Measurements from ENCODE around the gene SMARCB1.

SMARCB1 gene

DNA sequence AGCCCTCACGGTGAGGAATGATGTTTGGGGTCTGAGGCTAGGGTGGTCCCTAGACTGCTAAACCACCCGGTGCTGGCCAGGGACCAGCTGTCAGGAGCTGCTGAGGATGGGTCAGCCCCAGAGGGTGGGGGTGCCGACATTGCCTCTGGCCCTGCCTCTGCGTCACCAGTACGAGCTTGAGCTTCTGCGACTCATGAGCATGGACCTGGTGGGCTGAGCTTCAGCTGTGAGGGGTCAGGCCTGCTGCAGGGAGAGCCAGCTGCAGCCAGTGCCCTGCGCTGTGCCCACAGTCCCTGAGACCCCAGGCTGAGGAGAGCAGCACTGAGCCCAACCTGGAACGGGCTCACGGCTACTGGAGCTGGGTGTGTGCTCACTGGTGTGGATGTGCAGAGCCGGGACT lies 45.0 kb downstream of the SMARCB1 start:
- DNase-seq (ENCODE audit: low read depth) = no peak

DNA sequence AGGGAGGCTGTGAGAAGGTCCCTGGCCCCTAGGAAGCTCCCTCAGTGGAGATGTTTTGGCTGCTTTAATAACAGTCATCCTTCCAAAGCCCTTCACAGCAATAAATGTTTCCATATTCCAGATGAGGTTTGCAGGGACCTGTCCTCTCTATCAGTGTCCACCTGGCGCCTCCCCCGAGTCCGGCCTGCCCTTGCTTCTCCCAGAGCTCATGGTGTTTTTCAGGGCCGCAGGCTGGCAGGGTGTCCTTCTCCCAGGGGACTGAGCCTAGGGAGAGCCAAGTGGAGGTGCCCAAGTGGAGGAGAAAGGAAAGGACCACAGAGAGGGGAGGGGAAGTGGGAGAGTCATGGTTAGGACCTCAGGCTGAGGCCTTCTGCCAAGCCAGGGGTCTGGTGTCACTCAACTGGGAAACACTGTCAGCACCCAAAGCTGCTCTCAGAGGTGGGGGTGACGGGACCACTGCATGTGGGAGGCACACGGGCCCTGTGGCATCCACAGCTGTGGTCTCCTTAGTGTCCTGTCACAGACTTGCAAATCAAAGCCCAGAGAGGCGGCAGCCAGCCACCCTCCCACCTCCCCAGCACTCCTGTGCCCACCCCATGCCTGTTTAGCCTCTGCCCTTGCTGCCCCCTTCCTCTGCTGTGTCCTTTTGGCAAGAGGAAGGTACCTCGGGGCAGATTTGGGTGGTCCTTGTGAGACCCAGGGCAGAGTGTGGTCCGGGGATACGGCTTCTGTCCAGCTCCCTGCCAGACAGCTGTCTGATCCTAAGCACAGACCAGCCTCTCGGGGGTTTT lies 45.7 kb downstream of the SMARCB1 start:
- no peak for DNase-seq (ENCODE audit: low read depth)

DNA sequence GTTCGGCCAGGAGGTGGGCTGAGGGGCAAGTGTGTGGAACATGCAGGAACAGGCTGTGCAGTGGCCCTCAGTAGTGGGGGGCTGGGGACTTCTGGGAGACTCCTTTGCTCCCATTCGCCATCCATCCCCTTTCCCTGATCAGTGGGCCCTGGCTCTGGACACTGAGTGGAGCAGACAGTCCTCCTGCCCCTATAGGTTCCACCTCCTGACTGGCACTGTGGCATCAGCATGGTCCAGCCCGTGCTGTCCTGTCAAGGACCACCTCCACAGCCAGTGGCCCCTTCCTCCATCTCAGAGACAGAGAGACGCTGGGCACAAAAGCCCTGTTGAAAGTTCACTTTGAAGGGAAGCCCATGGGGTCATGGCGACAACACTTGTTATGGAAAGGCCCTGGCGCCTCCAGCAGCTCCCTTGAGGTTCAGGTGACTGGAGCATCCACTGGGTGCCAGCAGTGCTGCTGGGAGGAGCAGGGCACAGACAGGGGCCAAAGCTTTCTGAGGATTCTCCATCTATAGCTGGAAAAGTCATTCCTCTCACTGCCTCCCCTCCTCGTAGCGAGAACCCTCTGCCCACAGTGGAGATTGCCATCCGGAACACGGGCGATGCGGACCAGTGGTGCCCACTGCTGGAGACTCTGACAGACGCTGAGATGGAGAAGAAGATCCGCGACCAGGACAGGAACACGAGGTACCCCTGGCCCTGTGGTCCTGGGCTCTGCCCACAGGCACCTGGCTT lies 46.4 kb downstream of the SMARCB1 start:
- DNase-seq (ENCODE audit: low read depth) = no peak

DNA sequence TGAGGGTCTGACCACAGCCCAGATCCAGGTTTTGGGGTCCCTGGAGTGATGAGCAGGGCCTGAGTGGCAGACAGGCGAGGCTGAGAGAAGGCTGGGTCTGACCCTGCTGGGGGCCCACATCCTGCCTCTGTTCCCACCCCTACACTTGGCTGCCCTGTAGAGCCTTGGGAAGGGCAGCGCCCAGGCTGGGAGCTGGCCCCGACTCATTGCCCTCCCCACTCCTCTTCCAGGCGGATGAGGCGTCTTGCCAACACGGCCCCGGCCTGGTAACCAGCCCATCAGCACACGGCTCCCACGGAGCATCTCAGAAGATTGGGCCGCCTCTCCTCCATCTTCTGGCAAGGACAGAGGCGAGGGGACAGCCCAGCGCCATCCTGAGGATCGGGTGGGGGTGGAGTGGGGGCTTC lies 47.1 kb downstream of the SMARCB1 start:
- DNase-seq (ENCODE audit: low read depth) = no peak

DNA sequence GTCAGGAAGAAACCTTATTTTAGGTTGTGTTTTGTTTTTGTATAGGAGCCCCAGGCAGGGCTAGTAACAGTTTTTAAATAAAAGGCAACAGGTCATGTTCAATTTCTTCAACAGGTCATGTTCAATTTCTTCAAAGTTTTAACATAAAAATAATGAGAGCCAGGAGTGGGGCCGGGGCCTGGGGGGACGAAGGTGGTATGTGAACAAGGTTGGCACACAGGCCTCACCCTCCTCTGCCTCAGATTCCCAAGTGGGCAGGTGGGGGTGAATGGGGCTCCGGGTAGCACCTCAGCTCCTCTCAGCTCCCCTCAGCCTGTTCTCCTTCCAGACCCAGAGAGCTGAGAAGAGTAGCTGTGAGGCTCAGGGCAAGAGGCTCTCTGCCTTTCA lies 47.6 kb downstream of the SMARCB1 start:
- no peak for DNase-seq (ENCODE audit: low read depth)

DNA sequence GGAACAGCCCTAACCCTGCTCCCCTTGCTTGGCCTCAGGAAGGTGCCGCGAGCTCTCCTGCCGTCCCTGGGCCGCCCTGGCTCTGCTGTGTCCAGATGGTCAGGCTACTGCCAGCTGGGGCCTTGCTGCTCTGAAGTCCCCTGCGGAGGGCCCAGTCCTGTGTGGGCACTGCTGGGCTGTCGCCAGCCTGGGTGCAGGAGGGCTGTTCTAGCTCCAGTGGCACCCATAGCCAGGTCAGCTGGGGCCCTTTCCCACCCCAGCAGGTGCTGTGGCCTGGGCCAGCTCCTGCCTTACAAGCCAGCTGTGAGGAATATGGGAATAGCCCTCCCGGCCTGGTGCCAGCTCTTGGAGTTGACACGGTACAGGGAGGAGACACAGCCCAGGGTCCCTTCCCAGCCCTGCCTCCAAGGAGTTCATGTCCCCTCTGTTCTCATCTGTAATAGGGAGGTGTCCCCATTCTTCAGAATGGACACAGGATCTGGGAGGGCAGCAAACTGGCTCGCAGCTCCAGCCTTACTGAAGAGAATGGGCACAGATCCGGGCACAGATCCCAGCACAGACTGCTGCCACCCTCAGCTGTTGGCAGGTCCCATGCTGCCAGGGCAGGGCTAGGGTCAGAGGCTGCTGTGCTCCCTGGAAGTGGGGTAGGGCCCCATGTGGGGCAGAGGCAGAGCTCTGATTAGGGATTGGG lies 48.2 kb downstream of the SMARCB1 start:
- DNase-seq (ENCODE audit: low read depth) = no peak

DNA sequence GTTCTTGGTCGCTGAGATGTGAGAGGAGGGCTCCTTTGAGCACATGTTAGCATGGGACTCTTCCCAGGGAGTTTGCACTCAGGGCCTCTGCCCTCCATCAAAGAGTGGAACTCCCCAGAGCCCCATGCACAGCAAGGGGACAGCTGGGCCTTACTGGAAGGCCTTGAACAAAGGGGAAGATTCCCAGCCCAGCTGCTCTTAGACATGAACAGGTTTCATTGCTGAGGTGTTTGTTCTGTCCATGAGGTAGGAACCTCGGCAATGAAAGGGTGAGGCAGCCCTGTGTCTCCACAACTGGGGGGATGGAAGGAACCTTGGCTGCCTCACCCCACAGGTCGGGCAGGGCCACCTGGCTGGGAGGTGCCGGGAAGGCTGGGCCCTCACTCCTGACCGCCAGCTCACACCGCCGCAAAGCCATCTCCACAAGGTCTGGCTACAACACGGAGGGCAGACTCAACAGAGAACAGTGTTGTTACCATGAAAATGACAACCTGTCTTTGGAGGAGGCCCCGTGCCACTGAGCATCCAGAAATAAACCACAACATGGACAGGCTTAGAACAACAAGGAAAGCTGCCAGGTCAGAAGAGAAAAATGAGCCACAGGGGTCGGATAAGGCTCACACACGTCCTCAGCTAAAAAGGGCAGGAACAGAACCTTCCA lies 48.8 kb downstream of the SMARCB1 start:
- no peak for DNase-seq (ENCODE audit: low read depth)

DNA sequence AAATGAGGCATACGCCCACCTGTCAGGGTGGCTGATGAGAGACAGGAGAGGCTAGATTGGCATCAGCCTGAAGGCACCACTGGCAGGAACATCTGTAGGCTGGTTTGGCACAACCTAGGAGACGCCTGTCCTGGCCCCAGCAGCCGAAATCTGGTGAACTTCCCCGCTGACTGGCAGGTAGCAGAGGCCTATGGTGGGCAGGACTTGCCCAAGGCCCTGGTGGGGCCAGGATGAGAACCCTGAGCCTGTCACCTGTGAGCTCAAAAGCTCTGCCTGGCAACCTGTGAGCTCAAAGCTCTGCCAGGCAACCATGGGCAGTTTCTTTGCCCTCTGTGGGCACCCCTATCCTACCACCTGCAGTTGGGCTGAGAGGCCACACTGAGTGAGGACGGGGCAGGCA lies 49.5 kb downstream of the SMARCB1 start:
- DNase-seq (ENCODE audit: low read depth) = no peak

DNA sequence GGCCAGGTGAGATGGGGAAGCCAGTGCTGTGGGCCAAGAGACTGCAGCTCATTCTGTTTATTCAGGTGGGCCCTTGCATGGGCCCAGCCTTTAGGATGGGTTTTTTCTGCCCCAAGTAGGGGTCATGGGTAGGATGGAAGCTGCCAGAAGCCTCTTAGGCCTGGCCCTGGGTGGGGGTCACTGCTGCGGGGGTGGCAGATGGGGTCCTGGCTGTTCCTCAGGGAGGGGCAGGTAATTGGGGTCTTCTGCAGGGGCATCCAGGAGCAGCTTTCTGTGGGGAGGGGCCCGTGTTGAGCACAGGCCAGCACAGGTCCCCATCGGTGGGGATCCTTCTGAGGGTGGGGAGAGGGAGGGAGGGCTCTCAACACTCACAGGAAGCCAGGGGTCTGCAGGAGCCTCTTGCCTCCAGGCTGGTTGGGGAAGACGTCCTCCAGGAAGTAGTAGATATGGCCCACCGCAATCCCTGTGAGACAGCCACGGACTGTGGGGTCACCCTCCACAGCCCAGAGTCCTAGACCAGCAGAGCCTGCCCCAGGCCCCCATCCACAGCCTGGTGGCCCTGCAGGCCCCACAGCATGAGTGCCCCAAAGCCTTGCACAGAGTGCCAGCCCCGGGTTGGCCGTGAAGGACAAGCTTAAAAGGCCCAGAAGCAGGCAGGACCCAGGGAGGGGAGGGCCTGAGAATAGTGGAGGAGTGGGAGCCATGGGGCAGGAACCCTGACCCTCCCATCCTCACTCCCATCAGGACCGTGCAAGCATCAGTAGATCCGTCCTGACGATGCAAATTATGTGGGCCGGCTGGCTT lies 50.1 kb downstream of the SMARCB1 start:
- DNase-seq (ENCODE audit: low read depth) = no peak

DNA sequence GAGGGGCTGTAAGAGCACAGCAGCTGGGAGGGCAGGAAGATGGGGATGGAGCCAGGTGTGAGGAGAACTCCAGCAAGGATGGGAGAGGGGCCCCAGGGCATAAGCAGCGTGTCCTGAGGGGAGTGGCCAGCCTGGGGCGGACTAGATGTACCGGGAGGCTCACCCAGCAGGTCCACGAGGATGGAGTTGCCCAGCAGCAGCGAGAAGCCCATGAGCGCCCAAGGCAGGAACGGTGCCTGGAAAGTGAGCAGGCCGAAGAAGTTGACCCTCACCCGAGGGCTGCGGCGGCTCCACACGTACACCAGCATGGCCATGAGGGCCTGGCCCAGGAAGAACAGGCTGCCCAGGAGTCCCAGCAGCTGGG lies 50.7 kb downstream of the SMARCB1 start:
- DNase-seq (ENCODE audit: low read depth) = no peak

DNA sequence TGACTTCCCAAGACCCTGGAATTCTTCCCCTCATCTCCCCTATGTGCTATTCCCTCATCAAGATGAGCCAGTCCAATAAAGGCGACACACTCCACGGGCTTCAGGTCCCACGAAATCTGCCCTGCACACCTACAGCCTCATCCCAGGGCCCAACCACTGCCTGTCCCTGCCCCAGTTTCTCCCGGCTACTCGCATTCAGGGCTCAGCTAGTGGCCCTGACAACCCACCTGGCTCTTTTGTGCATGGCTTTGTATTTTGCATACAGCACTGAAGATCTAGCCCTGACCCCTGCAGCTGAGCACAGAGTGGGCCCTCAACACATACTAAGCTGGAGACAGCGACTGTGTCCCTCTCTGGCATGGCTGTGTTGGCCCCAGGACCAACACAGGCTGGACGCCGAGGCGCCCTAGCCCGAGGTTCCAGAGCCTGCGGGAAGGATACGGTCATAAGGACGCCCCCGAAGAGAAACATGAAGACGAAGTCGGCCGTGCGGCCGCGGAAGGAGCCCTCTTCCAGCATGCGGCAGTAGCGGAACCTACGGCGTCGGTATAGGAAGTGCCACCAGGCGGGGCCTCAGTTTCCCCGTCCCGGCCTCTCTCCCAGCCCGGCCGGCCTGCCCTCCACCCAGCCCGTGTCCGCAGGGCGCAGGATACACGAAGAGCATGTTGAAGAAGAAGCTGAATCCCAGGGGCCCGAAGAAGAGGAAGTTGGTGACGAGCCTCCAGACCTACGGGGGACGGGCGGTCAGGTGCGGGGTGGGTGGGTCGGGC lies 51.3 kb downstream of the SMARCB1 start:
- no peak for DNase-seq (ENCODE audit: low read depth)

DNA sequence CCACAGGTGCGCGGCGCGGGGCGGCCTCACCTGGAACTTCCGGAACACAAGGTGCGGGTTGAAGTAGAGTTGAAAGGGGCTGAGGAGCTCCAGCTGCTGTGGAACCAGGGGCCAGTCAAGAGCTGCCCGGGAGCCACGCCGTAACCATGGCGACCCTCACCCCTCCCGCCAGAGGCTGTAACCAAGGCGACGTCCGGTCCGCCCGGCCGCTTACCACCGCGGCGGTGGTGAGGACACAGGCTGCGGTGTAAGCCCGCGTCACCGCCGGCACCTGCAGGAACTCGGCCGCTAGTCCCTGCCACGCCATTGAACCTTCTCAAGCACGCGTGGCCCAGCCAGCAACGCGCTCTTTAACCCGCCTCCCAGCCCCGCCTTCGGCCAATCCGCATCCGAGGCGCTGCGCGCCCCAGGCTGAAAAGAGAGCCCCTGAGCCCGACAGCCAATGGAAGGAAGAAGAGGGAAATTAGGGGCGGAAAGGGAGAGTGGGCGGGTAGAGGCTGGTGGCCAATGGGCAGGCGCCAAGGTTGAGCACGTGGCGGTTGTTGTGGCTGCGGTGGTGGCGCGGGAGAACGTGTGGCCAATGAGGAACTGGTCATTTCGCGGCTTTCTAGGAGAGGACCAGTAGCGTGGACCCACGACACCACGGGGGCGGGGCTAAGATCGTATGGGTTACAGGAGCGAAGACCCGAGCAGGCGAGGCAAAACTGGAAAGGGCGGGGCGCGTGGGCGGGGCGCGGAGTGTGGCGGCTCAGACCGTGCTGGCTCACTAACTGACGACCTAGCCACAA lies 52.1 kb downstream of the SMARCB1 start, which contains the start of gene DERL3:
DERL3 (minus strand) TSS at position 326 of the 788 bp plus-strand sequence; CDS start at position 307, 19 bp downstream.
- DNase-seq (ENCODE audit: low read depth) = peak; percentile 95

DNA sequence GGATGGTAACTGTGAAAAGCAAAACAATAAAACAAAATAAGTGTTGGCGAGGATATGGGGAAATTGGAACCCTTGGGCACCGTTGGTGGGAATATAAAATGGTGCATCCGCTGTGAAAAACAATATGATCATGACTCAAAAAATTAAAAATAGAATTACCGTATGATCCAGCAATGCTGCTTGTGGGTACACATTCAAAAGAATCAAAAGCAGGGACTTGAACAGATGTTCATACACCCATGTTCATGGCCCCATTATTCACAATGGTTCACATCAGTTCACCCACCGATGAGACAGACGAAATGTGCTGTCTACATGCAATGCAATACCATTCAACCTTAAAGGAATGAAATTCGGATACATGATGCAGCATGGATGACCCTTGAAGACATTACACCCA lies 53.3 kb downstream of the SMARCB1 start:
- DNase-seq (ENCODE audit: low read depth) = no peak

DNA sequence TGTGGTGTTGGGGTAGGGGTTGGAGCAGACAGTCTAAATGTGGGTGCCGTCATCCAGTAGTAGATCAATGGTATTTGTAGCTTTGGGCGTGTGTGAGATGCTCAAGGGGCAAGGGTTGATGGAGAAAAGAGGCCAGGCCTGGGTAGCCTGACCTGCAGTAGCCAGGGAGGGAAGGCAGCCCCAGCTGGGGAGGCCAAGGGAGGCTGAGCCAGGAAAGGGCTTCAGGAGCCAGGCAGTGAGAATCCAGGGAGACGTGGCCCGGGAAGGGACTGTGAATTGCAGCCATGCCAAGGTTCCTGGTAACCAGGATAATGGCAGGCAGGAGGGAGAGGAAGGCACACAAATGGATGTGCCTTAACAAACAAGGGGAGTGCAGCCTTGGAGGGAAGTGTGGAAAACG lies 54.5 kb downstream of the SMARCB1 start:
- DNase-seq (ENCODE audit: low read depth) = no peak

DNA sequence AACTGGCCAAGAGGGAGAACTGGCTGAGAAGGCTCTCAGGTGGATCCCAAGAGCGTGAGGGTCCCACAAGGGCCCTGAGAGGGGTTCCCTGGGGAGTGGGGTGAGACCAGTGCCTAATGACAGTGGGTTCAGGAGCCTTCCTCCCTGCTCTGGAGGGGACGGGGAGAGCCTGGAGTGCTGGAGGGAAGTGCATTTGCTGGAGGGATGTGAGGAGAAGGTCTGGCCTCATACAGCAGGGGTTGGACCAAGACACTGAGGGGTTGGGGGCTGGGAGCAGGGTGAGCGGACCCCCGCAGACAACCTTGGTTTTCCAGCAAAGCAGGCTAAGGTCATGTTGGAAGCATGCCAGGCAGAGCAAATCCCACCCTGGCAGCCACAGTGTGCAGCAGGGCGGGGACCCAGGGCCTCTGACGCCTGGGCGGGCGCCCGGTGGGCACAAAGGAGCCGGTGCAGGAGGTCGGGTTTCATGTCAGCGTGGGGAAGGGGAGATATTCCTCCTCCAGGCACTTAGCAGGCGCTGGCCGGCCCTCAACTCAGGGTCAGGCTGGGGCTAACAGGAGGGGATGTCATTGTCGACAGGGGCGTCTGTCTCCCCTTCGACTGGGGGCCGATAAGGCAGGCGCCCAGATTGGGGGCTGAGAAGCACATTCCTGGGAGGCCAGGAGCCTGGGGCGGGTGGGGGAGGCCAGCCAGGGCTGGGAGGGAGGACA lies 55.1 kb downstream of the SMARCB1 start:
- no peak for DNase-seq (ENCODE audit: low read depth)

DNA sequence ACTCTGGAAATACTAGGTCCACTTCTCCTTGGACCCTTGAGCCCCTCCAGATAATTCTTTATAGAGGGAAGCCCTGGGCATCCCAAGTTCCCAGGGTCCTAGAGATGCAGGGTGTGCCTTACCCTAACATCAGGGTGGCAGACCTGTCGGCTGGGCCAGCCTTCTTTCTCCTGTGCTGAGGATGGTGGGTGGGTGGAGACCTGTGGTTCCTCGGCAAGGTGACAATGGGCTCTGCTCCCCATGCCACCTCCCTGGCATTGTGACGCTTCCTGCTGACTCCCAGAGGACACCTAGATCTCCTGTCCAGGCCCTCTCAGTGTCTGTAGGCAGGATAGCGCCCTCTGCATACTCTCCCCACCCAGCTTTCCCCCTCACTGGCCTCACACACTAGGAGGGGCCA lies 55.8 kb downstream of the SMARCB1 start:
- no peak for DNase-seq (ENCODE audit: low read depth)

DNA sequence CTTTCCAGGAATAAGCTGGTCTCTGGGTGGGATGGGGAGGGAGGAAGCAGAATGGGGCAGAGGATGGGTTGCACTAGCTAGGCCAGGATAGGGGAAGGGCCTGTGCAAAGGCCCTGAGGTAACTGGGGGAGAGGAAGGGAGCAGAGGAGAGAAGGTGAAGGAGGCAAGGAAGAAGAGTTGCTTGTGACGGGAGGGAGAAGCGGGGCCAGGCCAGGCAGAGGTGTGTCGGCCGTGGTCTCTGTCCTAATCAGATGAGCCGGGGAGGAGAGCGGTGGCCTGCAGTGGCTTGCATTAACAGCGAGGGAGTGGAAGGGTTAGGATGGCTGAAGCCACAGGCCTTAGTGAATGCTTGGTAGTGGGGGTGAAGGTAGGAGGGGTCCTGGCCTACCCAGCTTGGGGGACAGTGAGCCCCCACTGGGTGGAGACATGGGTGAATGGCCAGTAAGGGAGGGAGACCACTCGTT lies 58.0 kb downstream of the SMARCB1 start:
- DNase-seq (ENCODE audit: low read depth) = no peak

DNA sequence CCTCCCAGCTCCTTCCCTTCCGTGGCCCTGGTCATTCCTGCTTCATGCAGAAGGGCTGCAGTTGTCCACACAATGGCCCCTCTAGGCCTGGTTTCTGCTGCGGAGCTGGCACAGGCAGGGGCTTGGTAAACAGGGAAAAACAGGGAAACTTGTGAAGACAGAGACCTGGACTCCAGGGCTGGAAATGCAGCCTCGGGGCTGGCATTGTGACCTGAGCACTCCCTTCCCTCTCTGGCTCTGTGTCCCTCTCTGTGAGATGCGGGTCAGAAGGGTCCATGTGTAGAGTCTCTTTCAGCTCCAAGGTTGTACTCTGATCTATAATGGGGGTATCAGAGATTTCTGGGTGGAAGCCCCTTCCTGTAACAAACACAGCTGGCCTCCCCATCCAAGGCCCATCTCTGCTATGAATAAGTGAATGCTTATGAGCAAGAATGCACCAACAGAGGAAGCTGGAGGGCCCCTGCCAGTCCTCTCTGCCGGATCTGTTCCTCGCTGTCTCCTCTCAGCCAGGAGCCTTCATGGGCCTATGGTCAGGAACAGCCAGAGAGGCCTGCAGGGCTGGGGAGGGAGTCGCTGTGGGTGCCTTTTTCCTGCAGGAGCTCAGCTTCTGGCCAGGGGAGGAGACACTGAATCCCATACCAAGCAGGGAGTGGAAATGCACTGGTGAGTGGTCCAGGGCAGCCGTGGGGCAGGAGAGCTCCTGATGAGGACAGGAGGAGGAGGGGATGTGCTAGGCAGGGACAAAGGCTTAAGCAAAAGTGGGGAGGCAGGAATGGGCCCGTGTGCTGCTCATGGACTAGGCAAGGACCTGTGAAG lies 58.7 kb downstream of the SMARCB1 start:
- DNase-seq (ENCODE audit: low read depth) = no peak

Data from HS-27A (cell line).